Activated CD8-positive, alpha-beta memory T cell treated with anti-CD3 and anti-CD28 coated beads, Interleukin-2, amount 50 U/mL, for 48 hours (primary cell): ENCODE measurements around the gene CHCHD3.

ENCODE experiments used
- DNase-seq: peaks from one replicate; pipeline ENCODE4 v3.0.0-alpha.2; 2020

The CHCHD3 gene

GRCh38 chr7:132760244-132760623 is 321.7 kb downstream of the CHCHD3 start:
- no peak for DNase-seq

- no peak for DNase-seq
Measured at GRCh38 chr7:132759482-132760243, 322.2 kb downstream of the CHCHD3 start.

GRCh38 chr7:132758986-132759385 is 322.9 kb downstream of the CHCHD3 start:
- no peak for DNase-seq

GRCh38 chr7:132757783-132758182 is 324.1 kb downstream of the CHCHD3 start:
- DNase-seq: no peak

- DNase-seq: no peak
Measured at GRCh38 chr7:132756484-132756990, 325.4 kb downstream of the CHCHD3 start.

- no peak for DNase-seq
Measured at GRCh38 chr7:132755538-132756483, 326.1 kb downstream of the CHCHD3 start.

- DNase-seq: no peak
Measured at GRCh38 chr7:132752431-132752830, 329.5 kb downstream of the CHCHD3 start.

- DNase-seq: no peak
Measured at GRCh38 chr7:132751244-132751647, 330.6 kb downstream of the CHCHD3 start.

- DNase-seq: no peak
Measured at GRCh38 chr7:132750530-132751217, 331.2 kb downstream of the CHCHD3 start.

GRCh38 chr7:132750096-132750495 is 331.8 kb downstream of the CHCHD3 start:
- DNase-seq: no peak

GRCh38 chr7:132745510-132745909 is 336.4 kb downstream of the CHCHD3 start:
- DNase-seq: no peak

- DNase-seq: no peak
Measured at GRCh38 chr7:132743974-132744373, 337.9 kb downstream of the CHCHD3 start.

- no peak for DNase-seq
Measured at GRCh38 chr7:132742189-132742612, 339.7 kb downstream of the CHCHD3 start.

GRCh38 chr7:132740176-132740575 is 341.7 kb downstream of the CHCHD3 start:
- no peak for DNase-seq

GRCh38 chr7:132739271-132739955 is 342.5 kb downstream of the CHCHD3 start:
- DNase-seq: no peak

GRCh38 chr7:132738254-132738653 is 343.6 kb downstream of the CHCHD3 start:
- no peak for DNase-seq

- DNase-seq: no peak
Measured at GRCh38 chr7:132735476-132735875, 346.4 kb downstream of the CHCHD3 start.
